ENCODE measurements around the gene PRR35.

Gene PRR35

DNA sequence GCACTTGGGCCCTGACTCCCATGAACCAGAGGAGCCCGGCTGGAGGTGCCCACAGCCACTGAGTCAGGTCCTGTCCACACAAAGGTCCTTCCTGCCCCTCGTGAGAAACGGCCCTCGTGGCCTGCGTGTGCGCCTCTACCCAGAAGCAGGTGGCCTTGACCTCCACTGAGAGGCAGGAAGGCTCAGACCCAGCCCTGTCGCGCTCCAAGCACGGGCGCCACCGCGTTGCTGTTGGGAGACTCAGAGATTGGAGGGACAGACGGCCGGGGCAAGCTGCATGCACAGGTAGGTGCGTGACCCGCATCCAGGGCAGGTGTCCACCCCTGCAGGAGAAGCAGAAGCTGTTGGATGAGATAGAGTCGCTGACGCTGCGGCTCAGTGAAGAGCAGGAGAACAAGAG lies 40.8 kb upstream of the PRR35 start:
- H3K4me3 ChIP-seq (replicated peaks; ENCODE audit: low read depth, low read length) = no peak overlapping the region
- DNase-seq (ENCODE audit: low read depth) = no peak
- TF ChIP-seq, protein P1, sequence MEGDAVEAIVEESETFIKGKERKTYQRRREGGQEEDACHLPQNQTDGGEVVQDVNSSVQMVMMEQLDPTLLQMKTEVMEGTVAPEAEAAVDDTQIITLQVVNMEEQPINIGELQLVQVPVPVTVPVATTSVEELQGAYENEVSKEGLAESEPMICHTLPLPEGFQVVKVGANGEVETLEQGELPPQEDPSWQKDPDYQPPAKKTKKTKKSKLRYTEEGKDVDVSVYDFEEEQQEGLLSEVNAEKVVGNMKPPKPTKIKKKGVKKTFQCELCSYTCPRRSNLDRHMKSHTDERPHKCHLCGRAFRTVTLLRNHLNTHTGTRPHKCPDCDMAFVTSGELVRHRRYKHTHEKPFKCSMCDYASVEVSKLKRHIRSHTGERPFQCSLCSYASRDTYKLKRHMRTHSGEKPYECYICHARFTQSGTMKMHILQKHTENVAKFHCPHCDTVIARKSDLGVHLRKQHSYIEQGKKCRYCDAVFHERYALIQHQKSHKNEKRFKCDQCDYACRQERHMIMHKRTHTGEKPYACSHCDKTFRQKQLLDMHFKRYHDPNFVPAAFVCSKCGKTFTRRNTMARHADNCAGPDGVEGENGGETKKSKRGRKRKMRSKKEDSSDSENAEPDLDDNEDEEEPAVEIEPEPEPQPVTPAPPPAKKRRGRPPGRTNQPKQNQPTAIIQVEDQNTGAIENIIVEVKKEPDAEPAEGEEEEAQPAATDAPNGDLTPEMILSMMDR (IDR thresholded peaks at IDR 0.05; ENCODE audit: low read length, missing control alignments) = no peak

DNA sequence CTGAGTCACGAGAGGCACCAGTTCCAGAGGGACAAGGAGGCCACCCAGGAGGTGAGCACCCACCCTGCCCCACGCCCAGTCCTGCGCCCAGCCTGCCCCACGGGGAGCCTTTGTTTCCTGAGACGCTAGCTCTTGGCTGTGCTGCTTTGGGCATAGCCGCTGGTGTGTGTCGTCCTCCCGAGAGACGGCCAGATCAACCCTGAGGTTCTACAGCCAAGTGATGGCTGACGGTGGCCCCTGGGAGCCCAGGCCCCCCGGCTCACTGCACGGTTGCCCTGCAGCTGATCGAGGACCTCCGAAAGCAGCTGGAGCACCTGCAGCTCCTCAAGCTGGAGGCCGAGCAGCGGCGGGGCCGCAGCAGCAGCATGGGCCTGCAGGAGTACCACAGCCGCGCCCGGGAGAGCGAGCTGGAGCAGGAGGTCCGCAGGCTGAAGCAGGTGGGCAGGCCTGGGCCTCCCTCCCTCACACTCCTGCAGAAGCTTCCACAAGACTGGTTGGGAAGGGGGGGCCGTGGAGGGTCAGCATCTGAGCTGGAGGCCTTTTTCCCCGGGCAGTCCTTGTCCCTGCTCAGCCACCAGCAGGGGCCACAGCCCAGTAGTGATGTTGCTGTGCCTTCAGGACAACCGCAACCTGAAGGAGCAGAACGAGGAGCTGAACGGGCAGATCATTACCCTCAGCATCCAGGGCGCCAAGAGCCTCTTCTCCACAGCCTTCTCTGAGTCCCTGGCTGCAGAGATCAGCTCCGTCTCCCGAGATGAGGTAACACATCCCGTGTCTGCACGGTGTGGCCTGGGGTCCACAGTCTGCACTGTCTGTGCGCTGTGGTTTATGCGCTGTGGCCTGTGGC lies 40.1 kb upstream of the PRR35 start:
- no peak overlapping the region for H3K4me3 ChIP-seq (replicated peaks; ENCODE audit: low read depth, low read length)
- DNase-seq (ENCODE audit: low read depth) = no peak
- TF ChIP-seq, protein P1 (IDR thresholded peaks at IDR 0.05; ENCODE audit: low read length, missing control alignments) = no peak

DNA sequence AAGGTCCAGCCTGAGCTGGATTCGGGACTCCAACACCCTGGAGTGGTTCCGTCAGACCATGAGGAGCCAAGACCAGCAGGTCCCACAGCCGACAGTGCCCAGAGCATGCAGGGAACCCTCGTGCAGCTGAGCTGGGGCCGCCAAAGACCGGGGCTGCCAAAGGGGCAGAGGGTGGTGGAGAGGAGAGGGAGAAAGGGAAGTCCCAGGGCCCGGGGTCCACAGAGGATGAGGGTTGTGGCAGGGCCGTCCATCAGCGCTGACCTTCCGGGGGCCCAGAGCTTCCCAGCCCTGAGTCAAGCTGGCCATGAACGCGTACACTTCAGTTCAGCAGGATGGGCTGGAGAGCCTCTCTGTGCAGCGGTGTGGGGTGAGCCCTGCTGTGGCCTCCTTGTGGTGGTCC lies 39.3 kb upstream of the PRR35 start:
- no peak overlapping the region for H3K4me3 ChIP-seq (replicated peaks; ENCODE audit: low read depth, low read length)
- TF ChIP-seq, protein P1 (IDR thresholded peaks at IDR 0.05; ENCODE audit: low read length, missing control alignments) = no peak
- no peak for DNase-seq (ENCODE audit: low read depth)

DNA sequence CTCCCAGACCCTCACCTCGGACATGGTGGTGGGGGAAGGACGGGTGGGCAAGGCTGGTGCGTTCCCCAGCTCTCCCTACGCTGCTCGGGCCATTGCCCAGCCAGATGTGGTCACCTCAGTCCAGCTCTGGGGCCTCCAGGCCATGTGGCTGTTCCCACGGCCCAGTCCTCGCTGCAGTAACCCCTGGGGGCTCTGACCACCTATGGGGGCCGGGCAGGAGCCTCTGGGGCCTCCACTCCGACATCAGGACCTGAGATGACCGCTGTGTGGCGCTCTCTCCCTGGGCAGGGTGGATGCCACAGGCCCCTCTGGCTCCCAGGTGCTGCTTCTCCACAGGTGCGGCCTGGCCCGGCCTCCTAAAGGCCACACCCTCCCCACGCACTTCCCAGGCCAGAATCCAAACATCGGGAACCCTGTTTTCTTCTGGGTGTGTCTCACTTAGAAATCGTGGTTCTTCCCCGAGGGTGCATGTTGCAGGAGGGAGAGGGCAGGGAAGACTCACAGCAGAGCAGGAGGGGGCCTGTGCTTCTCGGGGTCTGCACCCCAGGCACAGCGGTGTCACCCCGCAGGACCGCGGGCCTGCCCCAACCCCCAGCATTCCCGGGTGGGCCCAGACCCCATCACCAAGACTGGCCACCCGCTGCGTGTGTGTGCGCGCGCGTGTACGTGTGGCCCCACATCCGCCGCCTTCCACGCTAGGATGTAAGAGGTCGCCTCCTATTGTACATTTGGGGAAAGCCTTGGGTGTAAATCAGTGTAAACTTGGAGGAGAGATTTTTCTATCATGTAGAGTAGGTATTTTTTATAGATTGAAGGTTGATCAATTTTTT lies 38.6 kb upstream of the PRR35 start:
- H3K4me3 ChIP-seq (replicated peaks; ENCODE audit: low read depth, low read length) = no peak overlapping the region
- no peak for DNase-seq (ENCODE audit: low read depth)

DNA sequence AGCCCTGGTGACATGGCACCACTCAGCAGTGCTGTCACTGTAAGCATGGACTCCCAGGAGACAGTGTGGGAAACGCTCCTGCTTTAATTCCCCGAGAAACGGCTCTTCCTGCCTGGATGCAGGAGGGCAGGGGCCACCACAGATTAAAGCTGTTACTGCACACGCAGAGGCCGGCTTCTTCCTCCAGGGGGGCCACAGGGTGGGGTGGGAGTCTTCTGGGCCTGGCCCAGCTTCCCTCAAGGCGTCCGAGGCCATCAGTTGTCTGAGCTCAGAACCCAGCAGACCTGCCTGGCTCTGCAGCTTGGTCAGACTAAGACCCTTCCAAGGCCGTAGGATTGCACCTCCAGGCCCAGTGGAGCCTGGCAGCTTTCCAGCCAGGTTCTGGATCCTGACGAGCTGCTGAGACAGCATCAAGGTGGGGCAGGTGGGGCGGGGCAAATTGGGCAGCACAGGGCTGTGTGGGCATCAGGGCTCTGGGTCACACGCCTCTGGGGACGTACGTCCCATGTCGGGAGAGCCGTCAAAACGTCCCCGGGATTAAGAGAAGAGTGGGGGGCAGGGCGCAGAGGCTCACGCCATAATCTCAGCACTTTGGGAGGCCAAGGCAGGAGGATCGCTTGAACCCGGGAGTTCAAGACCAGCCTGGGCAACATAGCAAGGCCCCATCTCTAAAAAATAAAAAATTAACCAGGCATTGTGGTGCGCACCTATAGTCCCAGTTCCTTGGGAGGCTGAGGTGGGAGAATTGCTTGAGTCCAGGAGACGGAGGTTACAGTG lies 37.7 kb upstream of the PRR35 start:
- no peak overlapping the region for H3K4me3 ChIP-seq (replicated peaks; ENCODE audit: low read depth, low read length)
- no peak for DNase-seq (ENCODE audit: low read depth)
- TF ChIP-seq, protein P1 (IDR thresholded peaks at IDR 0.05; ENCODE audit: low read length, missing control alignments) = no peak

More for the DNA sequence above, 38.6 kb upstream of the PRR35 start:
- TF ChIP-seq, protein P1 (IDR thresholded peaks at IDR 0.05; ENCODE audit: low read length, missing control alignments) = no peak

DNA sequence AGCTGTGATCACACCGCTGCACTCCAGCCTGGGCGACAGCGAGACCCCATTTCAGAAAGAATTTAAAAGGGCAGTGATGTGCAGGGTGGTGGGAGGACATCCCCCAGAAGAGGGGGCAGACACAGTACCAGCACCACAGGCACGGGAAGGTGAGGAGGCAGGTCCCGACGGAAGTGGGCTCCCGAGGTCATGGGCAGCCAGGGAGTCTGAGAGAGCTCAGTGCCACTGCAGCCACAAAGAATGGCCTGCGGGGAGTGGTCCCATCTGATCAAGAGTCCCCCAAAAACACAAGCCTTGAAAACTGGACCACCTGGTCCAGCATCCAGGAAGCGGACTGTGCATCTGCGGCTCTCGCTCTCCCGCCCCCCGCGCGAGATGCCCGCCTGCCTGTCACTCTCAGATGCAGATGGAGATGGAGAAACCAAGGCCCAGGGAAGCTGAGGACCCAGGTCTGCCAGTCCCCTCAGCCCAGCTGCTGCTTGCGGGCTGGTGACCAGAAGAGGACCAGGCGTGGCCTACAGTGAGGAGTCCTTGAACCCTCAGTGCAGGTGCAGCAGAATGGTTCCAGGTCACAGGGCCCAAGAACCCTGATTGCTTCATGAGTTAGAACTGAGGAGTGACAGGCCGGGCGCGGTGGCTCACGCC lies 37.0 kb upstream of the PRR35 start:
- no peak for DNase-seq (ENCODE audit: low read depth)
- TF ChIP-seq, protein P1 (IDR thresholded peaks at IDR 0.05; ENCODE audit: low read length, missing control alignments) = no peak
- H3K4me3 ChIP-seq (replicated peaks; ENCODE audit: low read depth, low read length) = no peak overlapping the region
